A673 (cell line): ENCODE measurements around the gene PROCR. TPM values are rescaled to one million over a fixed set of nuclear protein-coding genes. Genes with fewer than 3 reads are reported as not detected.
A peak's percentile ranks its signal among the peaks of the same experiment; 100 is the strongest.

Experiments used
- Bru-seq: library from RNA; stranded (reverse); fragments of 400-500 nt; gene quantifications from one replicate; lab custom pipeline; 2021; lab: Mats Ljungman, UMichigan
- BruChase-seq, 2 experiments: library from RNA; stranded (reverse); fragments of 400-500 nt; gene quantifications; one replicate each; lab custom pipeline; 2021; lab: Mats Ljungman, UMichigan
- BruUV-seq: library from RNA; stranded (reverse); fragments of 400-500 nt; replicated peaks from 2 replicates; lab custom pipeline; 2021; lab: Mats Ljungman, UMichigan
- CTCF ChIA-PET: fragments of 300-600 bp; sonication (Branson Sonifier 250); formaldehyde crosslinking; loops from one replicate; lab custom pipeline; 2022; ENCODE audit warnings: antibody characterized with exemption; lab: Charles Lee
- POLR2A ChIA-PET: fragments of 300-600 bp; sonication (Branson Sonifier 250); formaldehyde crosslinking; loops from one replicate; lab custom pipeline; 2022; ENCODE audit warnings: antibody characterized with exemption; ENCODE audit not compliant: low non-redundant PET; lab: Charles Lee
- DNase-seq: peaks from one replicate; pipeline ENCODE4 v3.0.0-alpha.2; 2015; ENCODE audit warnings: low spot score
- H3K27ac ChIP-seq: fragments of 200-600 bp; sonication (generic); 2 replicates; pipeline ENCODE4 v1.5.1; 2016; ENCODE audit warnings: mixed run types, low read depth, mild to moderate bottlenecking, mixed read lengths, antibody characterized with exemption, low read length; ENCODE audit not compliant: poor library complexity, severe bottlenecking
- H3K27me3 ChIP-seq: fragments of 200-600 bp; sonication (generic); replicated peaks from 2 replicates; pipeline ENCODE4 v1.6.1; 2017; ENCODE audit warnings: mixed run types, low read depth, mild to moderate bottlenecking, mixed read lengths, antibody characterized with exemption, low read length; ENCODE audit not compliant: insufficient read depth, poor library complexity
- H3K36me3 ChIP-seq: fragments of 200-600 bp; sonication (generic); 2 replicates; pipeline ENCODE4 v1.6.1; 2016; ENCODE audit warnings: mixed run types, mild to moderate bottlenecking, mixed read lengths, antibody characterized with exemption, low read length; ENCODE audit not compliant: insufficient read depth, poor library complexity, severe bottlenecking
- H3K4me1 ChIP-seq: fragments of 200-600 bp; sonication (generic); 2 replicates; pipeline ENCODE4 v1.6.1; 2017; ENCODE audit warnings: mixed run types, mild to moderate bottlenecking, mixed read lengths, antibody characterized with exemption, low read length; ENCODE audit not compliant: insufficient read depth, poor library complexity, severe bottlenecking
- H3K4me3 ChIP-seq: fragments of 200-600 bp; sonication (generic); 2 replicates; pipeline ENCODE4 v1.5.1; 2016; ENCODE audit warnings: low read depth, mixed run types, mild to moderate bottlenecking, mixed read lengths, low read length; ENCODE audit not compliant: poor library complexity, severe bottlenecking
- H3K9me3 ChIP-seq: fragments of 200-600 bp; sonication (generic); 2 replicates; pipeline ENCODE4 v1.6.1; 2016; ENCODE audit warnings: mixed run types, low read depth, mild to moderate bottlenecking, mixed read lengths, antibody characterized with exemption, low read length; ENCODE audit not compliant: poor library complexity, severe bottlenecking
- EZH2 ChIP-seq: fragments of 200-600 bp; sonication (generic); IDR thresholded peaks from 2 replicates; pipeline ENCODE4 v1.6.1; 2017; ENCODE audit warnings: borderline replicate concordance, low read depth, mild to moderate bottlenecking, mixed read lengths, antibody characterized with exemption, low read length; ENCODE audit not compliant: poor library complexity, severe bottlenecking
- intact Hi-C: fragments of 100-400 bp; cut with micrococcal nuclease; formaldehyde crosslinking; loops from one replicate; pipeline ENCODE4 v1.10.0; 2022; ENCODE audit not compliant: unreplicated experiment
- long read RNA-seq: library from polyadenylated mRNA; stranded (forward); transcript quantifications from one replicate; pipeline ENCODE4 v2.0.0, GENCODE V29; 2022
- total RNA-seq: library from RNA; stranded (reverse); gene quantifications from 2 replicates; pipeline ENCODE4 v1.2.3, GENCODE V29; 2021
- TF ChIP-seq, protein P1 (sequence below): fragments of 300-800, 200-600 bp; sonication (generic); conservative IDR thresholded peaks from 2 replicates; pipeline ENCODE4 v1.5.1; 2017; ENCODE audit warnings: low read depth, mild to moderate bottlenecking, antibody characterized with exemption, low read length, moderate library complexity, mixed read lengths

The PROCR gene
- total RNA-seq = 0.58 and 2.1 TPM in 2 replicates
- Bru-seq, nascent RNA = percentile 12 among the genes with signal in this experiment
- BruChase-seq, experiment 1, labeled RNA remaining after a 2-hour chase = percentile 20 among the genes with signal in this experiment
- BruChase-seq, experiment 2, labeled RNA remaining after a 6-hour chase = percentile 19 among the genes with signal in this experiment
- long read RNA-seq, partial matches to known transcripts = 0 of 4 reads
- long read RNA-seq, other reads (novel, unspliced or antisense) = 0 of 4 reads

- H3K4me3 ChIP-seq = peak within 1 kb of the TSS; percentile 36
- POLR2A ChIA-PET = no interaction called here
- CTCF ChIA-PET = no interaction called here
- peak; percentile 82 for DNase-seq
- intact Hi-C loops = no loop called here
- no TSS peak for BruUV-seq
- H3K27ac ChIP-seq = no peak within 1 kb of the TSS
- no peaks in the 10 kb centered on the region for H3K27me3 ChIP-seq
- no peaks in the 10 kb centered on the region for H3K4me1 ChIP-seq
- no peaks in the 10 kb centered on the region for H3K36me3 ChIP-seq
- TF ChIP-seq, protein P1, sequence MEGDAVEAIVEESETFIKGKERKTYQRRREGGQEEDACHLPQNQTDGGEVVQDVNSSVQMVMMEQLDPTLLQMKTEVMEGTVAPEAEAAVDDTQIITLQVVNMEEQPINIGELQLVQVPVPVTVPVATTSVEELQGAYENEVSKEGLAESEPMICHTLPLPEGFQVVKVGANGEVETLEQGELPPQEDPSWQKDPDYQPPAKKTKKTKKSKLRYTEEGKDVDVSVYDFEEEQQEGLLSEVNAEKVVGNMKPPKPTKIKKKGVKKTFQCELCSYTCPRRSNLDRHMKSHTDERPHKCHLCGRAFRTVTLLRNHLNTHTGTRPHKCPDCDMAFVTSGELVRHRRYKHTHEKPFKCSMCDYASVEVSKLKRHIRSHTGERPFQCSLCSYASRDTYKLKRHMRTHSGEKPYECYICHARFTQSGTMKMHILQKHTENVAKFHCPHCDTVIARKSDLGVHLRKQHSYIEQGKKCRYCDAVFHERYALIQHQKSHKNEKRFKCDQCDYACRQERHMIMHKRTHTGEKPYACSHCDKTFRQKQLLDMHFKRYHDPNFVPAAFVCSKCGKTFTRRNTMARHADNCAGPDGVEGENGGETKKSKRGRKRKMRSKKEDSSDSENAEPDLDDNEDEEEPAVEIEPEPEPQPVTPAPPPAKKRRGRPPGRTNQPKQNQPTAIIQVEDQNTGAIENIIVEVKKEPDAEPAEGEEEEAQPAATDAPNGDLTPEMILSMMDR = no peak
- no peak for TF ChIP-seq EZH2
- no peaks in the 10 kb centered on the region for H3K9me3 ChIP-seq
These were observed at the start of gene PROCR for GRCh38 chr20:35171753-35172433. PROCR (plus strand) TSS chr20:35172072; CDS start chr20:35172155, 83 bp downstream.

DNA sequence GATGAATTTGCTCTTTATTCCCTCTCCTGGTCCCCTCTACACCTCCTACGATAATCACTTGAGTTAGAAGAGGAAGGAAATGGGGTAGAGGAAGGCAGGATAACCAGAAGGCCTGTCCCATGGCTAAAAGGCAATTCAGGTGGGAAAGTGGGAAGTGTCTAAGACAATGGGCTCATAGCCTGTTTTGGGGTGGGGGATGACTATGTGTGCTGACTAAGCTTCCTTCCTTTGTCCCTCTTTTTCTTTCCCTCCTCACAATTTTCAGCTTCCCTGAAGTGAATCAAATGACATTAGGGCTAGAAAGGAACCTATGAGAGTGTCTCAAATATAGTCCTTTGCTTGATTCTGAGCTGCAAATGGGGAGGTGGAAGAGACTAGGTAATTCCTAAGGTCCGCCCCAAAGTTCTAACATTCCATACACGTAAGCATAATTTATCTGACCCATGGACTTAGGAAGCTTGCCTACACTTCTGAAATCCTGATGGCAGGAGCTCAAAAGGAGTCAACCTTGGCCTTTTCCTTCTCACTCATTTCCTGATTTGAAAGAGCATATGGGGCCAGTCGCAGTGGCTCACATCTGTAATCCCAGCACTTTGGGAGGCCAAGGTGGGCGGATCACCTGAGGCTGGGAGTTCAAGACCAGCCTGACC lies 49.0 kb upstream of the PROCR start:
- Histone ChIP-seq H3K27ac (no peak overlapping the region), H3K27me3 (no peaks in the 10 kb centered on the region), H3K9me3 (no peaks in the 10 kb centered on the region), H3K36me3 (no peaks in the 10 kb centered on the region), H3K4me3 (no peak overlapping the region), H3K4me1 (no peaks in the 10 kb centered on the region)
- DNase-seq = no peak
- ChIA-PET POLR2A (no interaction called here), CTCF (interaction anchor here (0.6 kb wide), 1 partner anchor 224 kb away, joined by 3 read pairs; no protein-coding TSS in a partner anchor)
- TF ChIP-seq EZH2 = no peak
- TF ChIP-seq, protein P1 = no peak
- no TSS peak for BruUV-seq
- intact Hi-C loops = no loop called here

- Histone ChIP-seq H3K27me3 (no peaks in the 10 kb centered on the region), H3K9me3 (no peaks in the 10 kb centered on the region), H3K4me3 (no peak overlapping the region), H3K27ac (no peak overlapping the region), H3K36me3 (no peaks in the 10 kb centered on the region), H3K4me1 (no peaks in the 10 kb centered on the region)
- no peak for DNase-seq
- BruUV-seq = no TSS peak
- intact Hi-C loops = no loop called here
- POLR2A ChIA-PET = no interaction called here
- TF ChIP-seq, protein P1 = no peak
- TF ChIP-seq EZH2 = no peak
- CTCF ChIA-PET = no interaction called here
These were observed 46.1 kb upstream of the PROCR start for GRCh38 chr20:35125753-35126152.
